GM18873 (cell line): ENCODE measurements around the gene WDR53.
"Not testable (repeated sequence)": the region's sequence is repeated elsewhere in the genome, so short reads cannot be mapped to it uniquely, and the experiment has no call there.

Experiments
- ATAC-seq: cut with Tn5 transposase; IDR thresholded peaks from one replicate; pipeline ENCODE4 v1.9.1; 2021; ENCODE audit warnings: mild to moderate bottlenecking, moderate library complexity, moderate number of reproducible peaks; ENCODE audit not compliant: unreplicated experiment, low FRiP score

Gene WDR53

GRCh38 chr3:196563721-196564225 lies 4.6 kb downstream of the WDR53 start:
- no peak for ATAC-seq

DNA sequence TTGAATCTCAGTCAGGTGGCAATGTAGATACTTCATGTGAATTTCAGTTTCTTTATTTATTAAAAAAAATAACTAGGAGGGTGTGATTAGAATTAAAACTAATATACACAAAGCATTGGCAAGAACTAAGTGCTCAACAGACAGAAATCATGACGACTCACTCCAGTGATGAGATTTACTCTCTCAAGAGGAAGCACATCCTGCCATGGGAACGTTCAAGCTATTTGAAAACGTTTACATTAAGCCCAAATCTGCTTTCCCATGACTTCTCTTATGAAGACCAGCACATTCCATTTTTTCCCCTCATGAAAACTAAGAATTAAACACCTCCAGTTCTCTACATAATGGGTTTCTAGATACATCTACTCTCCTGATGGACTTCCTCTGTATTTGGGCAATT lies 8.5 kb downstream of the WDR53 start:
- no peak for ATAC-seq

DNA sequence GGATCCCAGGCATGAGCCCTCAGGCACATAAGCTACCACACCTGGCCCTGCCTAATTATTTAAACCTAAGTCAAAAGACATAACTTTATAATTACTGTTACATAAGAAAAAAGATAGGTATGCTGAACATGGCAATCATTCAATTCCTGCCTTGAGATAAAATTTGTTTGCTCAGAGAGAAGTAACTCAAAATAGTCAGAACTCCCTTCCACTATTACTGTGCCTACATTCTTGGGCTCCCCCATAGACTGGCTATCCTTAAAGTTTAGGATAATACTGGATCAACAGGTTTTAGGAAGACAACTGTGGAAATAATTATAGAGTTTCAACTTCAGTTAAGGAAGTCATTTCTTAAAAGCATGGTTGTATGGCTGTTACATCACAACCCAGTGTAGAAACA lies 9.9 kb downstream of the WDR53 start:
- no peak for ATAC-seq

DNA sequence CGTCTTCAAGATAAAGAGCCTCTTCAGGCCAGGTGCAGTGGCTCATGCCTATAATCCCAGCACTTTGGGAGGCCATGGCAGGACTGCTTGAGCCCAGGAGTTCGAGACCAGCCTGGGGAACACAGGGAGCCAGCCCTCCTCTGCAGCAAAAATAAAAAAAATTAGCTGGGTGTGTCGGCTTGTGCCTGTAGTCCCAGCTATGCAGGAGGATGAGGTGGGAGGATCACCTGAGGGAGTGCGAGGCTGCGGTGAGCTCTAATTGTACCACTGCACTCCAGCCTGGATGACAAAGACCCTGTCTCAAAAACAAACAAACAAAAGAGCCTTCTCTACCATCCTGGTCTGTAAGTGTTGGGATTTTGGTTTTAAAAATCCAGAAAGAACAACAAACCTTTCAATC lies 11.1 kb downstream of the WDR53 start:
- ATAC-seq = no peak

DNA sequence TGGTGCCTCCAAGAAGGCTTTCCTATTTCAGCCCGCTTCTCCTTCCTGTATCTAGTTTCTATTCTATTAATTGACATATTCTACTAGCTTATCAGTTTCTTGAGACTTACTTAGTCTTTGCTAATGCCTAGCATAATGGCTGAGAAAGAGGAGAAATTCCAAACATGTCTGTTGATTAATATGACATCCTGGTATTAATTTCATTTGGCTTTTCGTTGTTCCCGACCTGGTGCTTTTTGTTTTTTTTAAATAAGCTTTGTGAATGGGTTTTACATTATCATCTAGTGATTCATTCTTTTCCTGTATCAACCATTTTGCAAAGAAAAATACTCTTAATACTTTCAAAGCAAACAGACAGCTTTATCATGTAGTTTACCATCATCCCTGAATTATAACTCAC lies 13.1 kb downstream of the WDR53 start:
- ATAC-seq = no peak

DNA sequence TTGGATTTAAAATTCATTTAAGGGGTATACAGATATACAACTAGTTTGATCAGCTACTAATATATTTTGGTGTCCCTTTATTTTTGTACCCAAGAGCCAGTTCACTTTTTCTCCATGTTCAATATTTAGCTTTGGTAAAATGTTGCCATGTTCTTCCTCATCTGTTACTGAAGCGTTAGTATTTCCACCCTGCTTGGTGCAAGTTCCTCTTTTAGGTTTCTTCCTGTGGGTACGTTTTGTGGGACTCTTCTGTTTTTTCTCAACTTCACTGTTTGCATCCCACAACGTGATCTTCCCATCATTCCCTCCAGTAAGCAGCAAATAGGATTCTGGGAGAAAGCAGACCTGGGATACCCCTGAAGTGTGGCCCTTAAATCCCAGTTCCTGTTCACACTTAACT lies 14.1 kb downstream of the WDR53 start:
- ATAC-seq = no peak

DNA sequence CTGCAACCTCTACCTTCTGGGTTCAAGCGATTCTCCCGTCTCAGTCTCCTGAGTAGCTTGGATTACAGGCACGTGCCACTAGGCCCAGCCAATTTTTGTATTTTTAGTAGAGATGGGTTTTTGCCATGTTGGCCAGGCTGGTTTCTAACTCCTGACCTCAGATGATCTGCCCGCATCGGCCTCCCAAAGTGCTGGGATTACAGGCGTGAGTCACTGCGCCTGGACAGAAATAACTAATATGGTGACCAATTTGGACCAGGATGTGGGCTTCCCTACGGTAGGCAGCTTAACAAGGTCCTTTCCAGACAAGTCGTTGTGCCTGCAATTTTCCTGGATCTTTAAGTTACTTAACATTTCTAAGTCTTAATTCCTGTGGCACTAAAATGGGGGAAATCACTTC lies 14.8 kb downstream of the WDR53 start:
- ATAC-seq = no peak

GRCh38 chr3:196552253-196552652 lies 16.1 kb downstream of the WDR53 start:
- ATAC-seq = no peak

DNA sequence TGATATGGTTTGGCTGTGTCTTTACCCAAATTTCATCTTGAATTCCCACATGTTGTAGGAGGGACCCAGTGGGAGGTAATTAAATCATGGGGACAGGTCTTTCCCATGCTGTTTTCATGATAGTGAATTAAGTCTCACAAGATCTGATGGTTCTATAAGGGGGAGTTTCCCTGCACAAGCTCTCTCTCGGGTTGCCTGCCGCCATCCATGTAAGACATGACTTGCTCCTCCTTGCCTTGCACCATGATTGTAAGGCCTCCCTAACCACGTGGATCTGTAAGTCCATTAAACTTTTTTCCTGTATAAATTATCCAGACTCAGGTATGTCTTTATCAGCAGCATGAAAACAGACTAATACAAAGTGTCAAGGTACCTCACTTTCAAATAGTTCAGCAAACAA lies 18.2 kb downstream of the WDR53 start:
- ATAC-seq = not testable (repeated sequence)

GRCh38 chr3:196549312-196549711 lies 19.0 kb downstream of the WDR53 start:
- ATAC-seq = not testable (repeated sequence)

GRCh38 chr3:196547067-196547466 lies 21.3 kb downstream of the WDR53 start:
- no peak for ATAC-seq

- ATAC-seq = no peak
These were observed 21.8 kb downstream of the WDR53 start for GRCh38 chr3:196546537-196546936.

- ATAC-seq = no peak
These were observed 23.8 kb downstream of the WDR53 start for GRCh38 chr3:196544491-196544992.

GRCh38 chr3:196541684-196542445 lies 26.5 kb downstream of the WDR53 start:
- no peak for ATAC-seq

DNA sequence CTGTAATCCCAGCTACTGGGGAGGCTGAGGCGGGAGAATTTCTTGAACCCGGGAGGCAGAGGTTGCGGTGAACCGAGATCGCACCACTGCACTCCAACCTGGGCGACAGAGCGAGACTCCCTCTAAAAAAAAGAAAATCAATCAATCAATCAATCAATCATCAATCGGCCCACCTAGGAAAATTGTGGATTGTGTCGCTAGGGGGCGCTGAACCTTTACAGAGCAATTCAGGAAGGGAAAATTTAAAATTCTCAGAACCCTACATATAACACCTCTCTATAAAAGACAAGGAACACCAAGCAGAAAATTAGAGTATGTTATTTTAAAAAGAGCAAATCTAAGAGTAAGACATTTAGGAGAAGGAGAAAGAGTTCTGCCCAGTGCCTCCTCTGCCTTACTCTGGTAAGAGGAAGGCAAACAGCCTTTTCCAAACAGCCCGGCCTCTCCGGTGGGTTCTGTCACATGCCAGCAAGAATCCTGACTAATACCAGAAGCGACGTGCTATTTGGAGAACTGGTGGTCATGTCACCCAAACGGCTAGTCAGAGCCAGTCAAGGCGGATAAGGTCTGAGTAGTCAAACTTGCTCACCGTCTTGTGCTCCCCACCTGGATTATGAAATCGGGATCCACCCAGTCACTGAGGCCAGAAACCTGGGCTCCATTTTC lies 30.9 kb downstream of the WDR53 start:
- ATAC-seq = no peak

DNA sequence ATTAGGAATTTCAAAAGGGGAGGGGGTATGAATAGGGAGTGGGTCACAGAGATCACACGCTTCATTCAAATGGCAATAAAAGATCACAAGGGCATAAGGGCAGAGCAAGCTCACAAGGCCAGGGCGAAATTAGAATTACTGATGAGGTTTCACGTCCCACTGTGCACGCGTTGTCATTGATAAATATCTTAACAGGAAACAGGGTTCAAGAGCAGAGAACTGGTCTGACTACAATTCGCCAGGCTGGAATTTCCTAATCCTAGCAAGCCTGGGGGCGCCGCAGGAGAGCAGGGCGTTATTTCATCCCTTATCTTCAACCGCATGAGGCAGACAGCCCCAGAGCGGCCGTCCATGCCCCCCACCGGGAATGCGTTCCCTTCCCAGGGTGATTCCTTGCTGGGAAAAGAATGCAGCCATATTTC lies 35.1 kb downstream of the WDR53 start:
- ATAC-seq = no peak

DNA sequence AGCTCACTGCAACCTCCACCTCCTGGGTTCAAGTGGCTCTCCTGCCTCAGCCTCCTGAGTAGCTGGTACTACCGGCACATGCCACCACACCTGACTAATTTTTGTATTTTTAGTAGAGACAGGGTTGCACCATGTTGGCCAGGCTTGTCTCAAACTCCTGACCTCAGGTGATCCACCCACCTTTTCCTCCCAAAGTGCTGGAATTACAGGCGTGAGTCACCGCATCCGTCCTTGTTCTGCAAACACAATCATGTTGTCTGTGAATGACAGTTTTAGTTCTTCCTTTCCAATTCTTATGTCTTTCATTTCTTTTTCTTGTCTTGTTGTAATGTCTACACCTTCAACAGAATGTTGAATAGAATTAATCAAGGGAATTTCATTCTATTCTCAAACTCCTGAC lies 36.9 kb downstream of the WDR53 start:
- ATAC-seq = no peak

DNA sequence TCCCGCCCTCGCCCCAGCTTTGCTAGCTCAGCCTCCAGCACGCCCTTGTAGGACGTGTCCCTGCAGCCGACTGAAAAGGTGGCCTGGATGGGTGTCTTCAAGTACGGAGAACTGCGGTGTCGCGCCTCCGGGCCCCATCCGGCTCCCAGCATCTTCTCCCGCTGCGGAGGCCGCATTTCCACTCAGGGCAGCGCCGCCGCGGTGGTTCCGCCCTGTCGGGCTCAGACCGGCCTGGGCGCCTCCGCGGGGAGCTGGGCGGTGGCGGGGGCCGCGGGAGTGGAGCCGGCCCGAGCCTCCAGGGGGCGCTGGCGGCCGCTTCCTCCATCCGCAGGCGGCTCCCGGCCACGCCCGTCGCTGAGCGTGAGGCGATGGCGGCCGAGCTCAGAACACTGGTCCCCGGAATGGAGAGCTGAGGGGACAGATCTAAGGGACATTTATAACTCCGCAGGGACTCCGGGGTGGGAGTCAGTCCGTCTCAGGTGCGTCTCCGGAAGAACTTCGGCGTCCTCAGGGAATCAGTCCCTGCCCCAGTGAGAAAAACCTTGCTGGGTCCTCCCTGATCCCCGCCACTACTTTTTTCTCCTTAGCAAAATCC lies 39.6 kb downstream of the WDR53 start:
- no peak for ATAC-seq

- no peak for ATAC-seq
These were observed 43.2 kb downstream of the WDR53 start for GRCh38 chr3:196525141-196525540.

GRCh38 chr3:196524527-196524926 lies 43.8 kb downstream of the WDR53 start:
- ATAC-seq = no peak

DNA sequence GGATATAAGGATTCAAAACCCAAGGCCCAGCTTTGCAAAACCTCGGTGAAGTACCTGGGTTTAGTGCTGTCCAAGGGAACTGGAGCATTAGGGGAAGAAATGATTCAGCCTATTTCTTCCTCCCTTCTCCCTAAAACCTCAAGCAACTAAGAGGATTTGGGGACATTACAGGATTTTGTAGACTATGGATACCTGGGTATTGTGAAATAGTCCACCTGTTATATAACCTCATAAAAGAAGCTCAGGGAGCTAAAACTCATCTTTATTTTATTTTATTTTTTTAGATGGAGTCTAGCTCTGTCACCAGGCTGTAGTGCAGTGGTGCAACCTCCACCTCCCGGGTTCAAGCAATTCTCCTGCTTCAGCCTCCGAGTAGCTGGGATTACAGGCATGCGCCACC lies 44.5 kb downstream of the WDR53 start:
- no peak for ATAC-seq
